Panc1 (cell line): ENCODE data around the gene FAF1. TPM values are rescaled to one million over a fixed set of nuclear protein-coding genes. Genes with fewer than 3 reads are reported as not detected.

Experiments used
- ATAC-seq: fragments of 200-7000 bp; cut with Tn5 transposase; 2 replicates; pipeline ENCODE4 v1.9.1; 2020; ENCODE audit warnings: mild to moderate bottlenecking, moderate library complexity
- BruUV-seq: library from RNA; stranded (reverse); fragments of 400-500 nt; replicated peaks from 2 replicates; lab custom pipeline; 2021; lab: Mats Ljungman, UMichigan
- CTCF ChIA-PET: fragments of 300-600 bp; sonication (Branson Sonifier 250); formaldehyde crosslinking; loops from one replicate; lab custom pipeline; 2022; ENCODE audit warnings: antibody characterized with exemption; lab: Charles Lee
- POLR2A ChIA-PET: fragments of 300-600 bp; sonication (Branson Sonifier 250); formaldehyde crosslinking; loops from one replicate; lab custom pipeline; 2022; ENCODE audit warnings: antibody characterized with exemption; lab: Charles Lee
- DNase-seq: peaks from one replicate; pipeline ENCODE4 v3.0.0-alpha.2; 2010; ENCODE audit warnings: low read depth, low spot score
- H3K27ac ChIP-seq: 2 replicates; pipeline ENCODE4 v1.5.1; 2011; ENCODE audit warnings: mild to moderate bottlenecking, low read length, inconsistent platforms
- H3K27me3 ChIP-seq: fragments of 200-500 bp; sonication (Bioruptor generic); 2 replicates; pipeline ENCODE4 v1.6.0; 2014; ENCODE audit warnings: low read length, inconsistent platforms; ENCODE audit not compliant: control insufficient read depth, insufficient read depth
- H3K36me3 ChIP-seq: fragments of 200-500 bp; sonication (Bioruptor generic); 2 replicates; pipeline ENCODE4 v1.5.1; 2014; ENCODE audit warnings: inconsistent platforms, mild to moderate bottlenecking, low read length, moderate library complexity; ENCODE audit not compliant: control insufficient read depth, insufficient read depth
- H3K4me1 ChIP-seq: 2 replicates; pipeline ENCODE4 v1.5.1; 2011; ENCODE audit warnings: inconsistent platforms, mild to moderate bottlenecking, low read length, moderate library complexity; ENCODE audit not compliant: control insufficient read depth, insufficient read depth
- H3K4me3 ChIP-seq, 2 experiments: 2 replicates each; pipeline ENCODE4 v1.5.1; 2011 to 2012; ENCODE audit warnings: low read depth in 2 of 2, low read length in 2 of 2, mild to moderate bottlenecking in 2 of 2, inconsistent platforms in 1 of 2, moderate library complexity in 1 of 2
- H3K9me3 ChIP-seq: fragments of 200-500 bp; sonication (Bioruptor generic); 2 replicates; pipeline ENCODE4 v1.5.1; 2014; ENCODE audit warnings: low read depth, mild to moderate bottlenecking, inconsistent platforms, low read length, moderate library complexity; ENCODE audit not compliant: control insufficient read depth, insufficient read depth
- CTCF ChIP-seq: fragments of 450-650 bp; IDR thresholded peaks from 2 replicates; pipeline ENCODE4 v1.5.1; 2017; ENCODE audit warnings: mild to moderate bottlenecking
- POLR2AphosphoS5 ChIP-seq: IDR thresholded peaks from 2 replicates; pipeline ENCODE4 v1.6.1; 2012; ENCODE audit warnings: mild to moderate bottlenecking, low read depth, low read length, moderate library complexity
- REST ChIP-seq, 2 experiments: IDR thresholded peaks; 2 replicates each; pipeline ENCODE4 v1.6.1; 2011 to 2012; ENCODE audit warnings: low read depth in 2 of 2, control low read depth in 1 of 2, low read length in 1 of 2, mild to moderate bottlenecking in 1 of 2, moderate library complexity in 1 of 2; ENCODE audit not compliant: insufficient read depth in 1 of 2
- SIN3A ChIP-seq: IDR thresholded peaks from 2 replicates; pipeline ENCODE4 v1.6.1; 2012; ENCODE audit warnings: low read depth, mild to moderate bottlenecking, low read length, moderate library complexity, borderline replicate concordance; ENCODE audit not compliant: insufficient read depth
- TCF7L2 ChIP-seq: IDR thresholded peaks from 2 replicates; pipeline ENCODE4 v1.6.1; 2011; ENCODE audit warnings: mild to moderate bottlenecking, low read depth, low read length, inconsistent platforms
- in situ Hi-C: cut with HindIII; loops from 2 replicates; pipeline ENCODE4 v1.10.0; 2016; ENCODE audit warnings: low sequenced_read_pairs, low pct_unique_long_range_greater_than_20kb
- intact Hi-C: fragments of 100-400 bp; cut with micrococcal nuclease; formaldehyde crosslinking; loops from one replicate; pipeline ENCODE4 v1.10.0; 2022; ENCODE audit not compliant: unreplicated experiment
- total RNA-seq: library from RNA; stranded (reverse); gene quantifications from one replicate; pipeline ENCODE4 v1.2.1, GENCODE V29; 2021; ENCODE audit not compliant: unreplicated experiment

Gene FAF1
- total RNA-seq, 1 experiment from 2014 or later = 101 TPM

GRCh38 chr1:50661626-50662025, 298.4 kb downstream of the FAF1 start:
- no peaks in the 10 kb centered on the region for H3K9me3 ChIP-seq
- POLR2A ChIA-PET = interaction anchor here (0.7 to 1.1 kb wide), 2 partner anchors 9 to 19 kb away, joined by 3 to 4 read pairs; no protein-coding TSS in a partner anchor
- CTCF ChIA-PET = no interaction called here
- no peak overlapping the region for H3K27ac ChIP-seq
- ATAC-seq (no peak), DNase-seq (no peak)
- H3K4me1 ChIP-seq = no peaks in the 10 kb centered on the region
- no peak for TF ChIP-seq SIN3A
- no peak for TF ChIP-seq CTCF
- no peaks in the 10 kb centered on the region for H3K27me3 ChIP-seq
- in situ Hi-C loops (no loop called here), intact Hi-C loops (no loop called here)
- no TSS peak for BruUV-seq
- H3K4me3 ChIP-seq = no peak overlapping the region
- no peaks in the 10 kb centered on the region for H3K36me3 ChIP-seq

GRCh38 chr1:50659107-50659662, 300.9 kb downstream of the FAF1 start:
- ChIA-PET POLR2A (no interaction called here), CTCF (no interaction called here)
- DNase-seq (no peak), ATAC-seq (no peak)
- no peak overlapping the region for H3K4me3 ChIP-seq
- no peaks in the 10 kb centered on the region for H3K36me3 ChIP-seq
- H3K4me1 ChIP-seq = no peaks in the 10 kb centered on the region
- H3K27me3 ChIP-seq = no peaks in the 10 kb centered on the region
- BruUV-seq = no TSS peak
- intact Hi-C loops = no loop called here
- in situ Hi-C loops = no loop called here
- TF ChIP-seq TCF7L2 (no peak), SIN3A (no peak), REST (IDR thresholded peaks at IDR 0.05; ENCODE audit: insufficient read depth in 1 of 2, low read depth in 2 of 2, low read length in 1 of 2) (no peak), POLR2AphosphoS5 (no peak), CTCF (no peak)
- H3K27ac ChIP-seq = no peak overlapping the region
- no peaks in the 10 kb centered on the region for H3K9me3 ChIP-seq
